Liver (tissue), 9 donors: Measurements from ENCODE around the gene STYXL2. TPM values are rescaled to one million over a fixed set of nuclear protein-coding genes. Genes with fewer than 3 reads are reported as not detected.

Experiments
- DNase-seq: peaks from one replicate; pipeline ENCODE4 v3.0.0-alpha.2; 2017; ENCODE audit warnings: low spot score
- H3K27ac ChIP-seq, 2 donors: one replicate each; pipeline ENCODE4 v1.7.0; 2013; ENCODE audit warnings: inconsistent platforms in 2 of 2, low read length in 2 of 2, control low read depth in 1 of 2, low read depth in 1 of 2, mild to moderate bottlenecking in 1 of 2
- H3K27me3 ChIP-seq, 4 donors: one replicate each; pipeline versions ENCODE4 v1.6.1 to v1.7.0; 2013; ENCODE audit warnings: low read length in 3 of 4, inconsistent platforms in 1 of 4, mild to moderate bottlenecking in 1 of 4, moderate library complexity in 1 of 4; ENCODE audit not compliant: control insufficient read depth in 4 of 4, insufficient read depth in 4 of 4
- H3K36me3 ChIP-seq, 4 donors: one replicate each; pipeline versions ENCODE4 v1.6.1 to v1.7.0; 2013; ENCODE audit warnings: low read length in 3 of 4, mild to moderate bottlenecking in 3 of 4, low read depth in 1 of 4, moderate library complexity in 1 of 4; ENCODE audit not compliant: control insufficient read depth in 4 of 4, insufficient read depth in 3 of 4
- H3K4me1 ChIP-seq, 4 donors: one replicate each; pipeline versions ENCODE4 v1.6.1 to v1.7.0; 2013; ENCODE audit warnings: low read length in 3 of 4, mild to moderate bottlenecking in 3 of 4, moderate library complexity in 1 of 4; ENCODE audit not compliant: control insufficient read depth in 4 of 4, insufficient read depth in 4 of 4
- H3K4me3 ChIP-seq, 3 donors: one replicate each; pipeline versions ENCODE4 v1.6.1 to v1.7.0; 2013; ENCODE audit warnings: low read length in 3 of 3, control low read depth in 1 of 3, low read depth in 1 of 3, mild to moderate bottlenecking in 1 of 3
- H3K9ac ChIP-seq, 2 donors: one replicate each; pipeline ENCODE4 v1.7.0; 2013; ENCODE audit warnings: low read length in 2 of 2, mild to moderate bottlenecking in 2 of 2, moderate library complexity in 2 of 2, control low read depth in 1 of 2, low read depth in 1 of 2
- H3K9me3 ChIP-seq, 4 donors: one replicate each; pipeline versions ENCODE4 v1.6.1 to v1.7.0; 2013; ENCODE audit warnings: low read length in 3 of 4; ENCODE audit not compliant: control insufficient read depth in 4 of 4
- FOXA1 ChIP-seq: IDR thresholded peaks from 2 replicates; pipeline ENCODE4 v1.6.1; 2016; ENCODE audit warnings: antibody characterized with exemption
- GABPA ChIP-seq, 2 donors: IDR thresholded peaks in 1 of 2; conservative IDR thresholded peaks in 1 of 2; 2 replicates each; pipeline ENCODE4 v1.6.1; 2016; ENCODE audit warnings: antibody characterized with exemption in 2 of 2, mild to moderate bottlenecking in 1 of 2, moderate library complexity in 1 of 2
- HNF4G ChIP-seq: IDR thresholded peaks from 2 replicates; pipeline ENCODE4 v1.6.1; 2016; ENCODE audit warnings: antibody characterized with exemption
- JUND ChIP-seq, 2 donors: IDR thresholded peaks; 2 replicates each; pipeline ENCODE4 v1.6.1; 2016; ENCODE audit warnings: antibody characterized with exemption in 2 of 2
- NR2F2 ChIP-seq: IDR thresholded peaks from 2 replicates; pipeline ENCODE4 v1.6.1; 2016; ENCODE audit warnings: antibody characterized with exemption
- RAD21 ChIP-seq, 2 donors: IDR thresholded peaks; 2 replicates each; pipeline ENCODE4 v1.6.1; 2016; ENCODE audit warnings: antibody characterized with exemption in 2 of 2, mild to moderate bottlenecking in 2 of 2
- RXRA ChIP-seq, 2 donors: IDR thresholded peaks; 2 replicates each; pipeline ENCODE4 v1.6.1; 2017 to 2018; ENCODE audit warnings: antibody characterized with exemption in 2 of 2, mild to moderate bottlenecking in 1 of 2
- TAF1 ChIP-seq: conservative IDR thresholded peaks from 2 replicates; pipeline ENCODE4 v1.6.1; 2016; ENCODE audit warnings: antibody characterized with exemption, mild to moderate bottlenecking
- YY1 ChIP-seq: IDR thresholded peaks from 2 replicates; pipeline ENCODE4 v1.6.1; 2016; ENCODE audit warnings: antibody characterized with exemption, mild to moderate bottlenecking
- whole genome bisulfite sequencing: extraction: QIAGEN DNeasy Blood & Tissue Kit; methylation state at CpG from one replicate; pipeline ENCODE4 v1.1.7; 2013; 5-methylcytosine and 5-hydroxymethylcytosine counted together
- polyA plus RNA-seq, 2 donors: library from polyadenylated mRNA; stranded (reverse) in 1 of 2; unstranded in 1 of 2; fragments of 200-250 nt in 1 of 2; fragments of >200 nt in 1 of 2; fragmentation: Nextera tagmentation in 1 of 2; extraction: Ambion mirVana in 1 of 2; gene quantifications; one replicate each; pipeline versions ENCODE4 v1.2.1 to v1.2.3, GENCODE V29; 2013 to 2015
- total RNA-seq, 2 donors: library from RNA; depleted of rRNA; stranded (reverse); fragments of >200 nt; gene quantifications; one replicate each; pipeline ENCODE4 v1.2.3, GENCODE V29; 2014
- TF ChIP-seq, protein P1 (sequence below): fragments of 150-350 bp; IDR thresholded peaks from 2 replicates; pipeline ENCODE4 v1.5.1; 2017; ENCODE audit warnings: improper control_type of control experiment, low read depth, low read length; ENCODE audit not compliant: missing input control
- TF ChIP-seq, protein P2 (sequence below): IDR thresholded peaks from 2 replicates; pipeline ENCODE4 v1.6.1; 2016; ENCODE audit warnings: antibody characterized with exemption
- TF ChIP-seq, protein P3 (sequence below): IDR thresholded peaks from 2 replicates; pipeline ENCODE4 v1.6.1; 2016; ENCODE audit warnings: antibody characterized with exemption
- donor health status: healthy.
- donor health status: healthy.
- donor health status: healthy.
- donor health status: healthy.
- donor health status: healthy.

Gene STYXL2
- total and polyA plus RNA-seq, 4 donors = 0.28 TPM; not detected in 3

DNA sequence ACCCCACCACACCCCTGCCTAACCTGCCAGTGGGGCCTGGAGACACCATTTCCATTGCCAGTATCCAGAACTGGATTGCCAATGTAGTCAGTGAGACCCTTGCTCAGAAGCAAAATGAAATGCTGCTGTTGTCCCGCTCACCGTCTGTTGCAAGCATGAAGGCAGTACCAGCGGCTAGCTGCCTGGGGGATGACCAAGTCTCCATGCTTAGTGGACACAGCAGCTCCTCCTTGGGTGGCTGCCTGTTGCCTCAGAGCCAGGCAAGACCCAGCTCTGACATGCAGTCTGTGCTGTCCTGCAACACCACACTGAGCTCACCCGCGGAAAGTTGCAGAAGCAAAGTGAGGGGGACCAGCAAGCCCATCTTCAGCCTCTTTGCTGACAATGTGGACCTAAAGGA is 33.4 kb downstream of the STYXL2 start:
- H3K9me3 ChIP-seq = no peaks in the 10 kb centered on the region
- WGBS = 91% methylated on average over 5 of the region's 5 CpGs
- TF ChIP-seq, protein P1, sequence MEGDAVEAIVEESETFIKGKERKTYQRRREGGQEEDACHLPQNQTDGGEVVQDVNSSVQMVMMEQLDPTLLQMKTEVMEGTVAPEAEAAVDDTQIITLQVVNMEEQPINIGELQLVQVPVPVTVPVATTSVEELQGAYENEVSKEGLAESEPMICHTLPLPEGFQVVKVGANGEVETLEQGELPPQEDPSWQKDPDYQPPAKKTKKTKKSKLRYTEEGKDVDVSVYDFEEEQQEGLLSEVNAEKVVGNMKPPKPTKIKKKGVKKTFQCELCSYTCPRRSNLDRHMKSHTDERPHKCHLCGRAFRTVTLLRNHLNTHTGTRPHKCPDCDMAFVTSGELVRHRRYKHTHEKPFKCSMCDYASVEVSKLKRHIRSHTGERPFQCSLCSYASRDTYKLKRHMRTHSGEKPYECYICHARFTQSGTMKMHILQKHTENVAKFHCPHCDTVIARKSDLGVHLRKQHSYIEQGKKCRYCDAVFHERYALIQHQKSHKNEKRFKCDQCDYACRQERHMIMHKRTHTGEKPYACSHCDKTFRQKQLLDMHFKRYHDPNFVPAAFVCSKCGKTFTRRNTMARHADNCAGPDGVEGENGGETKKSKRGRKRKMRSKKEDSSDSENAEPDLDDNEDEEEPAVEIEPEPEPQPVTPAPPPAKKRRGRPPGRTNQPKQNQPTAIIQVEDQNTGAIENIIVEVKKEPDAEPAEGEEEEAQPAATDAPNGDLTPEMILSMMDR = no peak
- TF ChIP-seq, protein P2, sequence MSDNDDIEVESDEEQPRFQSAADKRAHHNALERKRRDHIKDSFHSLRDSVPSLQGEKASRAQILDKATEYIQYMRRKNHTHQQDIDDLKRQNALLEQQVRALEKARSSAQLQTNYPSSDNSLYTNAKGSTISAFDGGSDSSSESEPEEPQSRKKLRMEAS = no peak
- TF ChIP-seq GABPA (IDR thresholded peaks at IDR 0.05 in 1 of 2, conservative IDR thresholded peaks at IDR 0.05 in 1 of 2) = no peak
- no peak for TF ChIP-seq JUND (IDR thresholded peaks at IDR 0.05)
- no peak for TF ChIP-seq RAD21 (IDR thresholded peaks at IDR 0.05)
- TF ChIP-seq YY1 = no peak
- TF ChIP-seq RXRA (IDR thresholded peaks at IDR 0.05) = no peak
- no peak for TF ChIP-seq TAF1
- TF ChIP-seq NR2F2 = no peak
- TF ChIP-seq HNF4G = no peak
- H3K4me3 ChIP-seq = no peak overlapping the region
- no peaks in the 10 kb centered on the region for H3K4me1 ChIP-seq
- no peak overlapping the region for H3K27ac ChIP-seq
- no peak overlapping the region for H3K9ac ChIP-seq
- no peaks in the 10 kb centered on the region for H3K36me3 ChIP-seq
- peaks cover 0 to 5% (median under 1%) of the 10 kb centered on the region in 4 donors for H3K27me3 ChIP-seq
- DNase-seq = no peak

DNA sequence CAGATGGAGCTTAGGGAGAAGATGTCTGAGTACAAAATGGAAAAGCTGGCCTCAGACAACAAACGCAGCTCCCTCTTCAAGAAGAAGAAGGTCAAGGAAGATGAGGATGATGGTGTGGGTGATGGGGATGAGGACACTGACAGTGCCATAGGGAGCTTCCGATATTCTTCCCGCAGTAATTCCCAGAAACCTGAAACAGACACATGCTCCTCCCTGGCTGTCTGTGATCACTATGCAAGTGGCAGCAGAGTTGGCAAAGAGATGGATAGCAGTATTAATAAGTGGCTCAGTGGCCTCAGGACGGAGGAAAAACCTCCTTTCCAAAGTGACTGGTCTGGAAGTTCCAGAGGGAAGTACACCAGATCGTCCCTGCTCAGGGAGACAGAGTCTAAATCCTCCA is 33.8 kb downstream of the STYXL2 start:
- no peak overlapping the region for H3K4me3 ChIP-seq
- H3K27ac ChIP-seq = no peak overlapping the region
- WGBS = 74% methylated on average over 5 of the region's 5 CpGs

More for the DNA sequence above, 33.8 kb downstream of the STYXL2 start:
- Histone ChIP-seq H3K9ac (no peak overlapping the region), H3K4me1 (no peaks in the 10 kb centered on the region), H3K36me3 (no peaks in the 10 kb centered on the region), H3K9me3 (no peaks in the 10 kb centered on the region), H3K27me3 (peaks cover 0 to 5% (median under 1%) of the 10 kb centered on the region in 4 donors)
- TF ChIP-seq NR2F2 = no peak
- no peak for TF ChIP-seq HNF4G
- TF ChIP-seq, protein P3, sequence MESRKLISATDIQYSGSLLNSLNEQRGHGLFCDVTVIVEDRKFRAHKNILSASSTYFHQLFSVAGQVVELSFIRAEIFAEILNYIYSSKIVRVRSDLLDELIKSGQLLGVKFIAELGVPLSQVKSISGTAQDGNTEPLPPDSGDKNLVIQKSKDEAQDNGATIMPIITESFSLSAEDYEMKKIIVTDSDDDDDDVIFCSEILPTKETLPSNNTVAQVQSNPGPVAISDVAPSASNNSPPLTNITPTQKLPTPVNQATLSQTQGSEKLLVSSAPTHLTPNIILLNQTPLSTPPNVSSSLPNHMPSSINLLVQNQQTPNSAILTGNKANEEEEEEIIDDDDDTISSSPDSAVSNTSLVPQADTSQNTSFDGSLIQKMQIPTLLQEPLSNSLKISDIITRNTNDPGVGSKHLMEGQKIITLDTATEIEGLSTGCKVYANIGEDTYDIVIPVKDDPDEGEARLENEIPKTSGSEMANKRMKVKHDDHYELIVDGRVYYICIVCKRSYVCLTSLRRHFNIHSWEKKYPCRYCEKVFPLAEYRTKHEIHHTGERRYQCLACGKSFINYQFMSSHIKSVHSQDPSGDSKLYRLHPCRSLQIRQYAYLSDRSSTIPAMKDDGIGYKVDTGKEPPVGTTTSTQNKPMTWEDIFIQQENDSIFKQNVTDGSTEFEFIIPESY = no peak
- no peak for TF ChIP-seq JUND (IDR thresholded peaks at IDR 0.05)
- TF ChIP-seq FOXA1 = no peak
- TF ChIP-seq YY1 = no peak
- no peak for TF ChIP-seq RXRA (IDR thresholded peaks at IDR 0.05)
- DNase-seq = no peak
